Testis (tissue), 3 donors: ENCODE measurements around the gene CD109. TPM values are rescaled to one million over a fixed set of nuclear protein-coding genes. Genes with fewer than 3 reads are reported as not detected.
A peak's percentile ranks its signal among the peaks of the same experiment; 100 is the strongest.
"Not testable (repeated sequence)": the region's sequence is repeated elsewhere in the genome, so short reads cannot be mapped to it uniquely, and the experiment has no call there.

ENCODE experiments used
- DNase-seq: peaks from one replicate; pipeline ENCODE4 v3.0.0-alpha.2; 2019
- H3K27ac ChIP-seq, 2 donors: fragments of 200-600 bp; sonication (generic); one replicate each; pipeline ENCODE4 v1.5.1; 2019
- H3K27me3 ChIP-seq: fragments of 200-600 bp; sonication (generic); one replicate; pipeline ENCODE4 v1.5.1; 2019
- H3K36me3 ChIP-seq: fragments of 200-600 bp; sonication (generic); one replicate; pipeline ENCODE4 v1.5.1; 2017; ENCODE audit warnings: low read depth; ENCODE audit errors: missing control alignments
- H3K4me1 ChIP-seq: fragments of 200-600 bp; sonication (generic); one replicate; pipeline ENCODE4 v1.5.1; 2019
- H3K4me3 ChIP-seq, 2 donors: fragments of 200-600 bp; sonication (generic); one replicate each; pipeline ENCODE4 v1.5.1; 2017 to 2019
- H3K9me3 ChIP-seq: fragments of 200-600 bp; sonication (generic); one replicate; pipeline ENCODE4 v1.5.1; 2017
- POLR2A ChIP-seq: fragments of 450-650 bp; IDR thresholded peaks from one replicate; pipeline ENCODE4 v1.6.1; 2017; ENCODE audit warnings: antibody characterized with exemption, mild to moderate bottlenecking, moderate library complexity
- WGBS, 2 donors: methylation state at CpG; one replicate each; pipeline ENCODE4 v1.1.5; 2018; 5-methylcytosine and 5-hydroxymethylcytosine counted together
- intact Hi-C: fragments of 100-400 bp; cut with DNase I; formaldehyde crosslinking; loops from one replicate; pipeline ENCODE4 v1.15.1; 2023; ENCODE audit warnings: low total_unique reads
- polyA plus RNA-seq: library from polyadenylated mRNA; stranded (reverse); fragments of 350-450 nt; fragmentation: Illumina TruSeq; extraction: RNeasy Lipid Tissue Mini Kit (QIAGEN cat#74804); gene quantifications from one replicate; pipeline ENCODE4 v1.2.3, GENCODE V29; 2014; ENCODE audit warnings: low read depth, low replicate concordance; ENCODE audit not compliant: insufficient read depth
- total RNA-seq, 2 donors: library from RNA; depleted of rRNA; stranded (reverse); fragments of >200 nt; gene quantifications; one replicate each; pipeline ENCODE4 v1.2.3, GENCODE V29; 2016
- TF ChIP-seq, protein P1 (sequence below), 3 experiments: fragments of 450-650 bp in 2 of 3; fragments of 200-600 bp in 1 of 3; sonication (generic) in 1 of 3; IDR thresholded peaks; one replicate each; pipeline ENCODE4 v1.5.1; 2016 to 2019; ENCODE audit warnings: antibody characterized with exemption in 3 of 3, mild to moderate bottlenecking in 2 of 3, moderate library complexity in 1 of 3

CD109 gene
- total and polyA plus RNA-seq, 3 donors from 2014 or later: 4.0 to 7.0 (median 5.4) TPM

DNA sequence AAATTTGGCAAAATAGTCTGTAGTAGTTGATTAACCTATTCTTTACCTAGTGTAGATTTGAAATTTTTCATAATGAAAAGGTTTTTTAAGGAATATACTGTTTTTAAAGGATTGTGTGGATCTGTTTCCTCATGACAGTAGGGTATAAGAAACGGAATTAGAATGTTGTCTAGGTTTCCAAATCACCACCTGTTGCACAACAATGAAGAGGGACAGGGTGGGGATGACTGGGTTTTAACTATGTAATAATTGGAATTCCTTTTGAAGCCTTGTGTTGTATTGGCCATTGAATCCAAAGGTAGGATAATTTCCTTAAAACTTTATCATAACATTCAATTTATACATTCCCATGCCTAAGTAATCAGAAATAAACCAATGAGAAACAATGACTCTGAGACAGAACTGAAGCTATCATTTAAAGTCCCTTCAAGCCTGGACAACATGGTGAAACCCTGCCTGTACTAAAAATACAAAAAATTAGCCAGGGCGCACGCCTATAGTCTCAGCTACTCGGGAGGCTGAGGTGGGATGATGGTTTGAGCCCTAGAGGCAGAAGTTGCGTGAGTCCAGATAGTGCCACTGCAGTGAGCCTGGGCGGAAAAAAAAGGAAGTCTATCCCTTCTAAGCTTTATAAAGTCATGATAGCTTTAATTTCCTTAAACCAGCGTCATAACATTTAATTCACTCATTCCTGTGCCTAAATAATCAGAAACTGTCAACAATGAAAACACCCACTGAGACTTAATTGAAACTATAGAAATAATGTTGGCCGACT, 23.9 kb upstream of the CD109 start:
- WGBS, 2 donors: 79 to 83% methylated on average over 8 of the region's 8 CpGs
- H3K4me3 ChIP-seq: no peak overlapping the region
- H3K27ac ChIP-seq: no peak overlapping the region
- H3K9me3 ChIP-seq: no peaks in the 10 kb centered on the region
- H3K4me1 ChIP-seq: no peaks in the 10 kb centered on the region
- no peaks in the 10 kb centered on the region for H3K27me3 ChIP-seq
- no peaks in the 10 kb centered on the region for H3K36me3 ChIP-seq
- TF ChIP-seq POLR2A: no peak
- TF ChIP-seq, protein P1, sequence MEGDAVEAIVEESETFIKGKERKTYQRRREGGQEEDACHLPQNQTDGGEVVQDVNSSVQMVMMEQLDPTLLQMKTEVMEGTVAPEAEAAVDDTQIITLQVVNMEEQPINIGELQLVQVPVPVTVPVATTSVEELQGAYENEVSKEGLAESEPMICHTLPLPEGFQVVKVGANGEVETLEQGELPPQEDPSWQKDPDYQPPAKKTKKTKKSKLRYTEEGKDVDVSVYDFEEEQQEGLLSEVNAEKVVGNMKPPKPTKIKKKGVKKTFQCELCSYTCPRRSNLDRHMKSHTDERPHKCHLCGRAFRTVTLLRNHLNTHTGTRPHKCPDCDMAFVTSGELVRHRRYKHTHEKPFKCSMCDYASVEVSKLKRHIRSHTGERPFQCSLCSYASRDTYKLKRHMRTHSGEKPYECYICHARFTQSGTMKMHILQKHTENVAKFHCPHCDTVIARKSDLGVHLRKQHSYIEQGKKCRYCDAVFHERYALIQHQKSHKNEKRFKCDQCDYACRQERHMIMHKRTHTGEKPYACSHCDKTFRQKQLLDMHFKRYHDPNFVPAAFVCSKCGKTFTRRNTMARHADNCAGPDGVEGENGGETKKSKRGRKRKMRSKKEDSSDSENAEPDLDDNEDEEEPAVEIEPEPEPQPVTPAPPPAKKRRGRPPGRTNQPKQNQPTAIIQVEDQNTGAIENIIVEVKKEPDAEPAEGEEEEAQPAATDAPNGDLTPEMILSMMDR (IDR thresholded peaks at IDR 0.05): no peak
- intact Hi-C loops: loop anchor here (10.0 kb wide), 1 partner anchor 63 kb away; no protein-coding TSS in a partner anchor
- no peak for DNase-seq

DNA sequence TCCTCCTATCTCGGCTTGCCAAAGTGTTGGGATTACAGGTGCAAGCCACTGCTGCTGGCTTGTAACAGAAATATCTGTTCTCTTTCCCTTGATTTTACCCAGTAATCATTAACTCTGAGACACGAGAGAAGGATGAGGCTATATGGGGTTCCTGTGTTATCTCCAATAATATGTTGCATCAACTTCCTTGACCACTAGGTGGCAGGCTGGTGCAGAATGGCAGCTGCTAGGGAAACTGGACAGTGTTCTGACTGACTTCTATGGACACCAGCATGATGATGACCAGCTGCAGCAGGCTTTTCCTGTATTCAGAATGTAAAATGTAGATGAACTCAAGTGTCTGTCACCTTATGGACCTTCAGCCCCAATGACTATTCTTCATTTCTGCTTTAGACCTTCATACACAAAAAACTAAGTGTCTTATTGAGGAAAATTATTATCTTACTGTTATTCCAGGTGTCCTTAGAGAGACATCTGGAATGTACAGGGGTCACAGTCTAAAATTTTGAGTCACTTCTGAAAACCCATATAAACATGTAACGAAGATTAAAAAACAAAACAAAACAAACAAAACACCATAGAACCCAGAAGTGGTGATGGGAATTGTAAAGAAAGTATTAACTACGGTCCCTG, 20.4 kb upstream of the CD109 start:
- 59 to 60% methylated on average over 4 of the region's 4 CpGs for WGBS, 2 donors
- intact Hi-C loops: loop anchor here (10.0 kb wide), 1 partner anchor 59 kb away; no protein-coding TSS in a partner anchor
- no peak for TF ChIP-seq POLR2A
- TF ChIP-seq, protein P1 (IDR thresholded peaks at IDR 0.05): peak; percentile 54 to 92 (median 78)

GRCh38 chr6:73679009-73679408, 17.0 kb upstream of the CD109 start:
- intact Hi-C loops: loop anchor here (10.0 kb wide), 1 partner anchor 56 kb away; no protein-coding TSS in a partner anchor
- DNase-seq: no peak
- TF ChIP-seq POLR2A: no peak
- TF ChIP-seq, protein P1 (IDR thresholded peaks at IDR 0.05): no peak
- WGBS, 2 donors: 75 to 85% methylated on average over 3 of the region's 3 CpGs
- no peaks in the 10 kb centered on the region for H3K27me3 ChIP-seq
- no peak overlapping the region for H3K4me3 ChIP-seq
- H3K27ac ChIP-seq: no peak overlapping the region
- H3K36me3 ChIP-seq: no peaks in the 10 kb centered on the region
- H3K9me3 ChIP-seq: no peaks in the 10 kb centered on the region
- H3K4me1 ChIP-seq: no peaks in the 10 kb centered on the region

More for the DNA sequence above, 20.4 kb upstream of the CD109 start:
- H3K27me3 ChIP-seq: no peaks in the 10 kb centered on the region
- H3K27ac ChIP-seq: no peak overlapping the region
- DNase-seq: peak; percentile 88
- H3K36me3 ChIP-seq: no peaks in the 10 kb centered on the region
- no peaks in the 10 kb centered on the region for H3K9me3 ChIP-seq
- no peak overlapping the region for H3K4me3 ChIP-seq
- H3K4me1 ChIP-seq: no peaks in the 10 kb centered on the region

GRCh38 chr6:73679846-73680245, 16.2 kb upstream of the CD109 start:
- WGBS, 2 donors: 75 to 91% methylated on average over 5 of the region's 5 CpGs
- intact Hi-C loops: loop anchor here (10.0 kb wide), 1 partner anchor 55 kb away; no protein-coding TSS in a partner anchor
- not testable (repeated sequence) for H3K36me3 ChIP-seq, H3K9me3 ChIP-seq, DNase-seq, H3K27me3 ChIP-seq, H3K4me1 ChIP-seq, H3K4me3 ChIP-seq, H3K27ac ChIP-seq

DNA sequence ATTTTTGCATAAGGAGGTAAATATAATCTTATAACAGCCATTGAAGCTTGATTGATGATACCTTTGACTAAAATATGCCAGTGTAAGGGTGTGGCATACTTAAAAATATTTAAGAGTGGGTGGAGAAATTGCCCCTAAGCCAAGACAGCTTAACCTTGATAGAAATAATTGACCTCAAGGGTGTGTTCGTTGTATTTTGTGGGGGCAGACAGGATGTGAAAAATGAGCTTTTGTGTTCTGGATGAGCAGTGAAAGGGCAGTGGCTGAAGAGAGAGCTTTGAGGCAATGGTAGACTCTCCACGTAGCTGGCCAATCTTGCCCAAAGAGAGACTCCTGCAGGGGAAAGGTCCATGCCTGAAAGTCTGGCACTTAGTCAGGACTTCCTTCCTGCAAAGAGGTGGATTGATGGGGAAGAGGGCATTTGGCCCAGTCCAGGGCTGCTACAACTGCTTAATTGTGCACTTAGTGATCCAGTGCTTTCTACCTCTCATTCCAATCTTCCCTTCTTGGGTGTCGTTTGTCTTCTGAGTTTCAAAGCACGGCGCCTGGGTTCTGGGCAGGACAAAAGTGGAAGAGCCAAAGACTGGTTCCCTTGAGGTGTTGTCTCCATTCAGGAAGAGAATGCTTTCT, 15.6 kb upstream of the CD109 start:
- 64 to 65% methylated on average over 5 of the region's 5 CpGs for WGBS, 2 donors
- no peak for DNase-seq
- Histone ChIP-seq H3K27me3 (no peaks in the 10 kb centered on the region), H3K27ac (no peak overlapping the region), H3K4me1 (no peaks in the 10 kb centered on the region), H3K36me3 (no peaks in the 10 kb centered on the region), H3K9me3 (no peaks in the 10 kb centered on the region), H3K4me3 (no peak overlapping the region)
- no peak for TF ChIP-seq POLR2A
- TF ChIP-seq, protein P1 (IDR thresholded peaks at IDR 0.05): no peak
- intact Hi-C loops: no loop called here

DNA sequence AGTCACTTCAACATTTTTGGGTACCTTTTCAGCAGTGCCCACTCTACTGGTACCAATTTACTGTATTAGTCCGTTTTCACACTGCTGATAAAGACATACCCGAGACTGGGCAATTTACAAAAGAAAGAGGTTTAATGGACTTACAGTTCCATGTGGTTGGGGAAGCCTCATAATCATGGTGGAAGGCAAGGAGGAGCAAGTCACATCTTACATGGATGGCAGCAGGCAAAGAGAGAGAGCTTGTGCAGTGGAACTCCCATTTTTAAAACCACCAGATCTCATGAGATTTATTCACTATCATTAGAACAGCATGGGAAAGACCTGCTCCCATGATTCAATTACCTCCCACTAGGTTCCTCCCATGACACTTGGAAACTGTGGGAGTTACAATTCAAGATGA, 12.4 kb upstream of the CD109 start:
- H3K4me1 ChIP-seq, H3K36me3 ChIP-seq, intact Hi-C loops, H3K4me3 ChIP-seq, H3K27ac ChIP-seq, H3K27me3 ChIP-seq, DNase-seq, H3K9me3 ChIP-seq: not testable (repeated sequence)
- WGBS, 2 donors: 83 to 94% methylated on average over 2 of the region's 2 CpGs
